MM.1S (cell line): Measurements from ENCODE around the gene CFAP74.

Experiments used
- DNase-seq: peaks from one replicate; pipeline ENCODE4 v3.0.0-alpha.2; 2015
- H2AFZ ChIP-seq: fragments of 300-600 bp; sonication (generic); 2 replicates; pipeline ENCODE4 v1.6.0; 2016; ENCODE audit warnings: antibody characterized with exemption, low read length
- H3F3A ChIP-seq: fragments of 300-600 bp; sonication (generic); 2 replicates; pipeline ENCODE4 v1.6.1; 2016; ENCODE audit warnings: mild to moderate bottlenecking, antibody characterized with exemption, low read length, moderate library complexity, mixed read lengths; ENCODE audit not compliant: insufficient read depth
- H3K27ac ChIP-seq: fragments of 300-600 bp; sonication (generic); 2 replicates; pipeline ENCODE4 v1.5.1; 2016; ENCODE audit warnings: mild to moderate bottlenecking, low read length
- H3K27me3 ChIP-seq: fragments of 300-600 bp; sonication (generic); replicated peaks from 2 replicates; pipeline ENCODE4 v1.6.0; 2016; ENCODE audit warnings: low read length; ENCODE audit not compliant: insufficient read depth
- H3K36me3 ChIP-seq: fragments of 300-600 bp; sonication (generic); replicated peaks from 2 replicates; pipeline ENCODE4 v1.6.1; 2016; ENCODE audit warnings: mild to moderate bottlenecking, low read length, mixed read lengths; ENCODE audit not compliant: insufficient read depth
- H3K4me1 ChIP-seq: fragments of 300-600 bp; sonication (generic); 2 replicates; pipeline ENCODE4 v1.6.1; 2016; ENCODE audit warnings: low read length, mixed read lengths
- H3K4me2 ChIP-seq: fragments of 300-600 bp; sonication (generic); 2 replicates; pipeline ENCODE4 v1.6.0; 2016; ENCODE audit warnings: low read depth, low read length
- H3K4me3 ChIP-seq: fragments of 300-600 bp; sonication (generic); 2 replicates; pipeline ENCODE4 v1.5.1; 2016; ENCODE audit warnings: low read length, mixed read lengths
- H3K79me2 ChIP-seq: fragments of 300-600 bp; sonication (generic); 2 replicates; pipeline ENCODE4 v1.6.1; 2016; ENCODE audit warnings: mixed run types, low read length, mixed read lengths
- H3K9ac ChIP-seq: fragments of 300-600 bp; sonication (generic); 2 replicates; pipeline ENCODE4 v1.6.1; 2016; ENCODE audit warnings: low read length, mixed read lengths
- H3K9me2 ChIP-seq: fragments of 300-600 bp; sonication (generic); replicated peaks from 2 replicates; pipeline ENCODE4 v1.6.1; 2016; ENCODE audit warnings: mild to moderate bottlenecking, low read length, mixed read lengths; ENCODE audit not compliant: insufficient read depth
- H3K9me3 ChIP-seq: fragments of 300-600 bp; sonication (generic); replicated peaks from 2 replicates; pipeline ENCODE4 v1.6.1; 2016; ENCODE audit warnings: mild to moderate bottlenecking, low read length, mixed read lengths; ENCODE audit not compliant: insufficient read depth
- H4K20me1 ChIP-seq: fragments of 300-600 bp; sonication (generic); 2 replicates; pipeline ENCODE4 v1.6.1; 2016; ENCODE audit warnings: mild to moderate bottlenecking, low read length, moderate library complexity, mixed read lengths; ENCODE audit not compliant: insufficient read depth
- EZH2 ChIP-seq: fragments of 300-600 bp; sonication (generic); optimal IDR thresholded peaks from 2 replicates; pipeline ENCODE3; 2017; ENCODE audit warnings: low read depth, mild to moderate bottlenecking, antibody characterized with exemption, low read length, mixed read lengths
- EZH2phosphoT487 ChIP-seq: fragments of 300-600 bp; sonication (generic); IDR thresholded peaks from 2 replicates; pipeline ENCODE4 v1.6.1; 2018; ENCODE audit warnings: antibody characterized with exemption, low read length
- TF ChIP-seq, protein P1 (sequence below): fragments of 300-600 bp; sonication (generic); IDR thresholded peaks from 2 replicates; pipeline ENCODE4 v1.5.1; 2016; ENCODE audit warnings: antibody characterized with exemption, low read length, mixed read lengths

Gene CFAP74

DNA sequence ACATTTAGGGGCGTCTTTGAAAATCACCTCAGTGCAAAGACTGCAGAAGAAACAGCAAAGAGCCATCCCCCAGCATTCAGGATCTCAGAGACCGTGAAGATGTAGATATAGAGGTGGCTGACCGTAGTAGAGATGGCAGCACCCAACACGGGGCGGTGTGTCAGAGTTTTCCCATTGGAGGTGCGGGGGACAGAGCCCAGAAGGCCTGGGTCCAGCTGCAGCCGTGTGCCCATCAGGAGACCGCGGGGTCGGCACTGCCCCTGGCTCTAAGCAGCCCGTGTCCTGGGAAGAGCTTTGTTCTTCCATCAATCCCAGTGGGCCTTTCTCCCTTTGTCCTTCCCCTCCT, 16.7 kb upstream of the CFAP74 start:
- peaks cover 95% of the 10 kb centered on the region for H3K27me3 ChIP-seq
- H3K9me2 ChIP-seq: no peaks in the 10 kb centered on the region
- no peak overlapping the region for H3K9ac ChIP-seq
- H4K20me1 ChIP-seq: no peaks in the 10 kb centered on the region
- DNase-seq: no peak
- no peaks in the 10 kb centered on the region for H3K36me3 ChIP-seq
- no peaks in the 10 kb centered on the region for H3K4me1 ChIP-seq
- no peak overlapping the region for H3K4me2 ChIP-seq
- no peaks in the 10 kb centered on the region for H3F3A ChIP-seq
- no peaks in the 10 kb centered on the region for H3K9me3 ChIP-seq
- H3K27ac ChIP-seq: no peak overlapping the region
- no peak overlapping the region for H3K4me3 ChIP-seq
- TF ChIP-seq, protein P1, sequence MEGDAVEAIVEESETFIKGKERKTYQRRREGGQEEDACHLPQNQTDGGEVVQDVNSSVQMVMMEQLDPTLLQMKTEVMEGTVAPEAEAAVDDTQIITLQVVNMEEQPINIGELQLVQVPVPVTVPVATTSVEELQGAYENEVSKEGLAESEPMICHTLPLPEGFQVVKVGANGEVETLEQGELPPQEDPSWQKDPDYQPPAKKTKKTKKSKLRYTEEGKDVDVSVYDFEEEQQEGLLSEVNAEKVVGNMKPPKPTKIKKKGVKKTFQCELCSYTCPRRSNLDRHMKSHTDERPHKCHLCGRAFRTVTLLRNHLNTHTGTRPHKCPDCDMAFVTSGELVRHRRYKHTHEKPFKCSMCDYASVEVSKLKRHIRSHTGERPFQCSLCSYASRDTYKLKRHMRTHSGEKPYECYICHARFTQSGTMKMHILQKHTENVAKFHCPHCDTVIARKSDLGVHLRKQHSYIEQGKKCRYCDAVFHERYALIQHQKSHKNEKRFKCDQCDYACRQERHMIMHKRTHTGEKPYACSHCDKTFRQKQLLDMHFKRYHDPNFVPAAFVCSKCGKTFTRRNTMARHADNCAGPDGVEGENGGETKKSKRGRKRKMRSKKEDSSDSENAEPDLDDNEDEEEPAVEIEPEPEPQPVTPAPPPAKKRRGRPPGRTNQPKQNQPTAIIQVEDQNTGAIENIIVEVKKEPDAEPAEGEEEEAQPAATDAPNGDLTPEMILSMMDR: no peak
- TF ChIP-seq EZH2phosphoT487 (no peak), EZH2 (no peak)
- H3K79me2 ChIP-seq: no peaks in the 10 kb centered on the region
- H2AFZ ChIP-seq: no peak overlapping the region

- H3K79me2 ChIP-seq: no peaks in the 10 kb centered on the region
- H2AFZ ChIP-seq: no peak overlapping the region
- H3K4me1 ChIP-seq: no peaks in the 10 kb centered on the region
- no peaks in the 10 kb centered on the region for H4K20me1 ChIP-seq
- no peak overlapping the region for H3K4me3 ChIP-seq
- H3F3A ChIP-seq: no peaks in the 10 kb centered on the region
- no peaks in the 10 kb centered on the region for H3K9me3 ChIP-seq
- DNase-seq: no peak
- peaks cover 95% of the 10 kb centered on the region for H3K27me3 ChIP-seq
- H3K4me2 ChIP-seq: no peak overlapping the region
- no peak overlapping the region for H3K9ac ChIP-seq
- TF ChIP-seq EZH2phosphoT487 (no peak), EZH2 (no peak)
- TF ChIP-seq, protein P1: no peak
- H3K36me3 ChIP-seq: no peaks in the 10 kb centered on the region
- H3K27ac ChIP-seq: no peak overlapping the region
- no peaks in the 10 kb centered on the region for H3K9me2 ChIP-seq
These were observed 16.2 kb upstream of the CFAP74 start for GRCh38 chr1:2019571-2020309.

DNA sequence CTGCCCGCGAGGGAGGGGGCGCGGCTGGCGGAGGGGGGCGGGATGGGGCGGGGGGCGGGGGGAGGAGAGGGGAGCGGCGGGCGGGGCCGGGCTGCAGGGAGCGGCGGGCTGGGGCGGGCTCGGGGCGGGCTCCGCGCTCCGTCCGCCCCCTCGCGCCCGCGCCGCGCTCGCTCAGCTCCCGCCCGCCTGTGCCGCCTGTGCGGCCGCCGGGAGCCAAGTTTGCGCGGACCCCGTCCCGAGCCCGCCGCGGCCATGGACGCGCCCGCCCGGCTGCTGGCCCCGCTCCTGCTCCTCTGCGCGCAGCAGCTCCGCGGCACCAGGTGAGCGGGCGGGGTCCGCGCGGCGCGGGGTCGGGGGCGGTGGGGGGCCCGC, 15.6 kb upstream of the CFAP74 start, which contains the start of gene GABRD:
TSS of gene GABRD (plus strand) at position 174 of the 372 bp plus-strand sequence. CDS start at position 253, 79 bp downstream.
- Histone ChIP-seq H3K9ac (no peak within 1 kb of the TSS), H3K9me3 (no peaks in the 10 kb centered on the region), H4K20me1 (no peaks in the 10 kb centered on the region), H3K27ac (no peak within 1 kb of the TSS), H3K4me1 (no peaks in the 10 kb centered on the region), H3K4me3 (no peak within 1 kb of the TSS), H3F3A (no peaks in the 10 kb centered on the region), H3K79me2 (no peaks in the 10 kb centered on the region), H3K9me2 (no peaks in the 10 kb centered on the region), H3K4me2 (no peak within 1 kb of the TSS), H3K36me3 (no peaks in the 10 kb centered on the region), H2AFZ (no peak within 1 kb of the TSS), H3K27me3 (peaks cover 95% of the 10 kb centered on the region)
- DNase-seq: no peak
- TF ChIP-seq EZH2 (no peak), EZH2phosphoT487 (no peak)
- TF ChIP-seq, protein P1: no peak
